CD4-positive, alpha-beta T cell treated with Interleukin-4 for 1 hour (primary cell): ENCODE results near the gene TFPI.
"Not testable (repeated sequence)": the region's sequence is repeated elsewhere in the genome, so short reads cannot be mapped to it uniquely, and the experiment has no call there.

Experiments
- DNase-seq, 2 donors: peaks; one replicate each; pipeline ENCODE4 v3.0.0-alpha.2; 2020 to 2022

The TFPI gene

GRCh38 chr2:187527262-187527661 is 27.0 kb downstream of the TFPI start:
- no peak for DNase-seq

GRCh38 chr2:187526792-187527191 is 27.4 kb downstream of the TFPI start:
- no peak for DNase-seq

GRCh38 chr2:187525163-187525900 is 28.9 kb downstream of the TFPI start:
- DNase-seq, result no peak

- DNase-seq, result no peak
Measured at GRCh38 chr2:187523325-187523724, 30.9 kb downstream of the TFPI start.

- no peak for DNase-seq
Measured at GRCh38 chr2:187520121-187520624, 34.1 kb downstream of the TFPI start.

- no peak for DNase-seq
Measured at GRCh38 chr2:187519419-187520120, 34.7 kb downstream of the TFPI start.

GRCh38 chr2:187517750-187518361 is 36.4 kb downstream of the TFPI start:
- DNase-seq, result not testable (repeated sequence)

- DNase-seq, result not testable (repeated sequence)
Measured at GRCh38 chr2:187516630-187517510, 37.4 kb downstream of the TFPI start.

- no peak for DNase-seq
Measured at GRCh38 chr2:187514930-187515329, 39.3 kb downstream of the TFPI start.

GRCh38 chr2:187514235-187514829 is 39.9 kb downstream of the TFPI start:
- DNase-seq, result not testable (repeated sequence)

- DNase-seq, result not testable (repeated sequence)
Measured at GRCh38 chr2:187513460-187514234, 40.6 kb downstream of the TFPI start.

GRCh38 chr2:187511356-187512315 is 42.6 kb downstream of the TFPI start:
- DNase-seq, result no peak

GRCh38 chr2:187510419-187511355 is 43.5 kb downstream of the TFPI start:
- DNase-seq, result not testable (repeated sequence)

- peak in 1 of 2 donors; percentile 4 for DNase-seq
Measured at GRCh38 chr2:187509667-187510417, 44.4 kb downstream of the TFPI start.

GRCh38 chr2:187506416-187506815 is 47.8 kb downstream of the TFPI start:
- DNase-seq, result no peak

GRCh38 chr2:187505065-187505672 is 49.1 kb downstream of the TFPI start:
- DNase-seq, result no peak

GRCh38 chr2:187504312-187504921 is 49.8 kb downstream of the TFPI start:
- no peak for DNase-seq
